HG03460 (cell line): Measurements from ENCODE around the gene GRIFIN.

Source experiments
- ATAC-seq: cut with Tn5 transposase; IDR thresholded peaks from one replicate; pipeline ENCODE4 v1.9.1; 2021; ENCODE audit not compliant: unreplicated experiment

The GRIFIN gene

GRCh38 chr7:2437136-2437535 is 39.1 kb downstream of the GRIFIN start:
- ATAC-seq = no peak

- no peak for ATAC-seq
These were observed 39.7 kb downstream of the GRIFIN start for GRCh38 chr7:2436341-2437104.

- no peak for ATAC-seq
These were observed 41.1 kb downstream of the GRIFIN start for GRCh38 chr7:2435146-2435545.

- no peak for ATAC-seq
These were observed 42.3 kb downstream of the GRIFIN start for GRCh38 chr7:2433713-2434550.

- ATAC-seq = no peak
These were observed 43.1 kb downstream of the GRIFIN start for GRCh38 chr7:2432910-2433712.

GRCh38 chr7:2431260-2431867 is 44.8 kb downstream of the GRIFIN start:
- ATAC-seq = no peak

- no peak for ATAC-seq
These were observed 50.4 kb downstream of the GRIFIN start for GRCh38 chr7:2425749-2426148.
